Nephron (organoid): ENCODE data around the gene DHPS.

Experiments used
- H3K27ac Mint-ChIP-seq, 3 experiments: 2 replicates each; pipeline ENCODE4 v1.8.0; 2020; ENCODE audit warnings: mixed read lengths in 3 of 3, mild to moderate bottlenecking in 2 of 3, moderate library complexity in 1 of 3
- H3K27me3 Mint-ChIP-seq: 2 replicates; pipeline ENCODE4 v1.8.0; 2021; ENCODE audit warnings: low read depth, mild to moderate bottlenecking, moderate library complexity, mixed read lengths
- H3K36me3 Mint-ChIP-seq: 2 replicates; pipeline ENCODE4 v1.8.0; 2020; ENCODE audit warnings: low read depth, mixed read lengths
- H3K4me1 Mint-ChIP-seq: 2 replicates; pipeline ENCODE4 v1.8.0; 2020; ENCODE audit warnings: mixed read lengths
- H3K4me3 Mint-ChIP-seq, 3 experiments: 2 replicates each; pipeline ENCODE4 v1.8.0; 2020; ENCODE audit warnings: mild to moderate bottlenecking in 3 of 3, mixed read lengths in 3 of 3, moderate library complexity in 2 of 3
- H3K9me3 Mint-ChIP-seq: 2 replicates; pipeline ENCODE4 v1.8.0; 2020; ENCODE audit warnings: mixed read lengths
- CTCF ChIP-seq, 3 experiments: fragments of 200-600 bp; sonication (generic); IDR thresholded peaks; one replicate each; pipeline ENCODE4 v1.5.0; 2021; ENCODE audit warnings: antibody characterized with exemption in 3 of 3; ENCODE audit not compliant: unreplicated experiment in 3 of 3

The DHPS gene

GRCh38 chr19:12628040-12629022 lies 53.3 kb downstream of the DHPS start:
- Mint-ChIP-seq H3K27me3 (no peaks in the 10 kb centered on the region), H3K9me3 (peaks cover 43% of the 10 kb centered on the region), H3K36me3 (peaks cover 96% of the 10 kb centered on the region), H3K4me1 (no peaks in the 10 kb centered on the region), H3K4me3 (no peak overlapping the region), H3K27ac (no peak overlapping the region)
- TF ChIP-seq CTCF (IDR thresholded peaks at IDR 0.05; ENCODE audit: unreplicated experiment in 3 of 3): no peak

GRCh38 chr19:12626958-12627357 lies 54.7 kb downstream of the DHPS start:
- H3K36me3 Mint-ChIP-seq: peaks cover 98% of the 10 kb centered on the region
- no peak for TF ChIP-seq CTCF (IDR thresholded peaks at IDR 0.05; ENCODE audit: unreplicated experiment in 3 of 3)
- no peak overlapping the region for H3K27ac Mint-ChIP-seq
- H3K27me3 Mint-ChIP-seq: no peaks in the 10 kb centered on the region
- peaks cover 48% of the 10 kb centered on the region for H3K9me3 Mint-ChIP-seq
- no peak overlapping the region for H3K4me3 Mint-ChIP-seq
- no peaks in the 10 kb centered on the region for H3K4me1 Mint-ChIP-seq
